K562 (cell line): ENCODE measurements around the gene PLXNB3. TPM values are rescaled to one million over a fixed set of nuclear protein-coding genes. Genes with fewer than 3 reads are reported as not detected.

Experiments
- CXXC5 ChIP-seq: fragments of 250-450 bp; sonication (Bioruptor Pico); IDR thresholded peaks from 2 replicates; pipeline ENCODE4 v1.8.0; 2022; ENCODE audit warnings: inconsistent platforms, mild to moderate bottlenecking, moderate library complexity
- DNMT1 ChIP-seq: fragments of 450-650 bp; IDR thresholded peaks from 2 replicates; pipeline ENCODE4 v1.6.1; 2016; ENCODE audit warnings: antibody characterized with exemption, mild to moderate bottlenecking
- E2F8 ChIP-seq: fragments of 450-650 bp; IDR thresholded peaks from 2 replicates; pipeline ENCODE4 v1.7.1; 2018; ENCODE audit warnings: mild to moderate bottlenecking, low read depth; ENCODE audit not compliant: partially characterized antibody
- ELF1 ChIP-seq: fragments of 200-800 bp; sonication (Bioruptor generic); IDR thresholded peaks from 2 replicates; pipeline ENCODE4 v1.6.1; 2016; ENCODE audit warnings: missing genetic modification characterization, missing compliant biosample characterization
- ELK1 ChIP-seq: sonication (generic); formaldehyde crosslinking; IDR thresholded peaks from 2 replicates; pipeline ENCODE4 v1.8.1; 2022; ENCODE audit warnings: missing genetic modification reagents
- ELK3 ChIP-seq: fragments of 450-650 bp; formaldehyde crosslinking; IDR thresholded peaks from 2 replicates; pipeline ENCODE4 v1.4.0; 2020; ENCODE audit warnings: mild to moderate bottlenecking
- GATA2 ChIP-seq: sonication (generic); formaldehyde crosslinking; IDR thresholded peaks from 2 replicates; pipeline ENCODE4 v1.4.0; 2020; ENCODE audit warnings: mild to moderate bottlenecking, missing genetic modification reagents
- KDM5B ChIP-seq: fragments of 200-600 bp; sonication (generic); IDR thresholded peaks from 2 replicates; pipeline ENCODE4 v1.6.1; 2012; ENCODE audit warnings: low read depth, mild to moderate bottlenecking, moderate library complexity, low read length, control low read depth, inconsistent platforms; ENCODE audit not compliant: insufficient replicate concordance
- PATZ1 ChIP-seq: fragments of 250-450 bp; sonication (Bioruptor Pico); IDR thresholded peaks from 2 replicates; pipeline ENCODE4 v1.5.0; 2020; ENCODE audit warnings: mild to moderate bottlenecking, borderline replicate concordance
- ZNF318 ChIP-seq, 2 experiments: fragments of 450-650 bp; IDR thresholded peaks; 2 replicates each; pipeline ENCODE4 v1.6.1; 2016; ENCODE audit warnings: mild to moderate bottlenecking in 2 of 2, borderline replicate concordance in 1 of 2, low read depth in 1 of 2, moderate library complexity in 1 of 2
- polyA plus RNA-seq, 8 experiments: library from polyadenylated mRNA; depleted of rRNA in 4 of 8; stranded (reverse) in 5 of 8; unstranded in 3 of 8; fragments of >200 nt; fragmentation: Nextera tagmentation in 2 of 8; fragmentation: Illumina TruSeq in 1 of 8; extraction: Ambion mirVana in 2 of 8; extraction: Trizol in 1 of 8; gene quantifications; 2 replicates each; pipeline versions ENCODE4 v1.2.1 to v1.2.3, GENCODE V29; 2011 to 2014; ENCODE audit warnings: inconsistent platforms in 1 of 8, missing spikeins in 1 of 8
- total RNA-seq, 7 experiments: library from RNA; depleted of rRNA in 6 of 7; stranded (reverse); fragments of >200 nt in 6 of 7; fragmentation: Illumina TruSeq in 2 of 7; extraction: Trizol in 2 of 7; gene quantifications; 2 replicates each; pipeline versions ENCODE4 v1.2.1 to v1.2.3, GENCODE V29; 2011 to 2021; ENCODE audit warnings: low replicate concordance in 1 of 7

PLXNB3 gene
- total and polyA plus RNA-seq, 9 of the 15 experiments (the other 6 are each of a cell fraction or from before 2014, with no cell fraction given) = 0.22 to 2.0 (median 1.4) TPM; not detected in 2

- TF ChIP-seq CXXC5 (CRISPR knock-in tag) (peak; percentile 20), ZNF318 (IDR thresholded peaks at IDR 0.05; ENCODE audit: borderline replicate concordance in 1 of 2, low read depth in 1 of 2) (no peak), KDM5B (peak; percentile 87), DNMT1 (no peak), ELF1 (tag) (peak; percentile 84), GATA2 (CRISPR knock-in tag) (no peak), ELK1 (CRISPR knock-in tag) (no peak), E2F8 (no peak), PATZ1 (CRISPR knock-in tag) (no peak), ELK3 (no peak)
These were observed 39.6 kb upstream of the PLXNB3 start, which contains the start of the genes ABCD1 and BCAP31 (continued) for GRCh38 chrX:153724252-153725038.
